SK-N-SH (cell line): ENCODE data around the gene OR5AN1. TPM values are rescaled to one million over a fixed set of nuclear protein-coding genes. Genes with fewer than 3 reads are reported as not detected.

Experiments
- CTCF ChIA-PET: fragments of 300-600, 350-600 bp; formaldehyde crosslinking; extraction: SDS; loops from one replicate; lab custom pipeline; 2021; lab: Yijun Ruan, JAX
- POLR2A ChIA-PET: fragments of 350-600 bp; sonication (Branson Sonifier 250); formaldehyde crosslinking; extraction: SDS; loops from one replicate; lab custom pipeline; 2020; ENCODE audit warnings: antibody characterized with exemption, inconsistent platforms; lab: Yijun Ruan, JAX
- DNase-seq: peaks from one replicate; pipeline ENCODE4 v3.0.0; 2012
- H2AFZ ChIP-seq: fragments of 200-600 bp; sonication (generic); 2 replicates; pipeline ENCODE4 v1.8.1; 2016; ENCODE audit warnings: antibody characterized with exemption, mild to moderate bottlenecking, low read depth
- H3F3A ChIP-seq: fragments of 200-600 bp; sonication (generic); replicated peaks from 2 replicates; pipeline ENCODE3; 2016; ENCODE audit warnings: antibody characterized with exemption, mild to moderate bottlenecking; ENCODE audit not compliant: insufficient read depth
- H3K27ac ChIP-seq, 2 experiments: fragments of 200-500 bp in 1 of 2; fragments of 200-600 bp in 1 of 2; sonication (Bioruptor generic) in 1 of 2; sonication (generic), shearing (Covaris generic) in 1 of 2; 2 replicates each; pipeline versions ENCODE4 v1.5.1 to v1.6.1; 2014 to 2016; ENCODE audit warnings: low read depth in 2 of 2, inconsistent platforms in 1 of 2, low read length in 1 of 2, mild to moderate bottlenecking in 1 of 2, mixed read lengths in 1 of 2
- H3K27me3 ChIP-seq: fragments of 200-600 bp; sonication (generic), shearing (Covaris generic); 2 replicates; pipeline ENCODE4 v1.6.1; 2016; ENCODE audit warnings: mixed run types; ENCODE audit not compliant: insufficient read depth
- H3K36me3 ChIP-seq, 2 experiments: fragments of 200-500 bp in 1 of 2; fragments of 200-600 bp in 1 of 2; sonication (Bioruptor generic) in 1 of 2; sonication (generic) in 1 of 2; replicated peaks in 1 of 2; 2 replicates each; pipeline versions ENCODE3 to v1.5.1; 2014 to 2016; ENCODE audit warnings: low read length in 1 of 2, mild to moderate bottlenecking in 1 of 2; ENCODE audit not compliant: insufficient read depth in 2 of 2, control insufficient read depth in 1 of 2
- H3K4me1 ChIP-seq, 2 experiments: fragments of 200-500 bp in 1 of 2; fragments of 200-600 bp in 1 of 2; sonication (Bioruptor generic) in 1 of 2; sonication (generic), shearing (Covaris generic) in 1 of 2; 2 replicates each; pipeline versions ENCODE4 v1.5.1 to v1.6.1; 2014 to 2016; ENCODE audit warnings: low read depth in 1 of 2, low read length in 1 of 2, mixed run types in 1 of 2; ENCODE audit not compliant: insufficient read depth in 2 of 2, control insufficient read depth in 1 of 2
- H3K4me2 ChIP-seq: fragments of 200-600 bp; sonication (generic), shearing (Covaris generic); 2 replicates; pipeline ENCODE4 v1.6.1; 2017; ENCODE audit warnings: mixed run types
- H3K4me3 ChIP-seq, 2 experiments: fragments of 200-500 bp in 1 of 2; fragments of 200-600 bp in 1 of 2; sonication (Bioruptor generic) in 1 of 2; sonication (generic), shearing (Covaris generic) in 1 of 2; 2 replicates each; pipeline versions ENCODE4 v1.5.1 to v1.8.1; 2014 to 2016; ENCODE audit warnings: low read depth in 2 of 2, inconsistent platforms in 1 of 2, low read length in 1 of 2, mild to moderate bottlenecking in 1 of 2, mixed read lengths in 1 of 2, moderate library complexity in 1 of 2
- H3K79me2 ChIP-seq: fragments of 200-600 bp; sonication (generic); 2 replicates; pipeline ENCODE4 v1.8.1; 2017; ENCODE audit warnings: mild to moderate bottlenecking; ENCODE audit not compliant: insufficient read depth
- H3K9ac ChIP-seq: fragments of 200-600 bp; sonication (generic); 2 replicates; pipeline ENCODE4 v1.6.1; 2017; ENCODE audit warnings: mixed run types
- H3K9me2 ChIP-seq: fragments of 200-600 bp; sonication (generic); 2 replicates; pipeline ENCODE4 v1.6.1; 2017; ENCODE audit warnings: mixed run types
- H3K9me3 ChIP-seq: fragments of 200-600 bp; sonication (generic); 2 replicates; pipeline ENCODE4 v1.6.1; 2017; ENCODE audit warnings: mixed run types, mild to moderate bottlenecking, moderate library complexity
- H4K20me1 ChIP-seq: fragments of 200-600 bp; sonication (generic); 2 replicates; pipeline ENCODE4 v1.6.1; 2017; ENCODE audit warnings: mild to moderate bottlenecking, mixed run types; ENCODE audit not compliant: insufficient read depth
- CTCF ChIP-seq: fragments of 200-600 bp; sonication (generic); IDR thresholded peaks from 2 replicates; pipeline ENCODE4 v1.6.1; 2017; ENCODE audit warnings: antibody characterized with exemption, mild to moderate bottlenecking, moderate library complexity
- ELF1 ChIP-seq: IDR thresholded peaks from 2 replicates; pipeline ENCODE4 v1.4.0; 2012
- EZH2phosphoT487 ChIP-seq: fragments of 200-600 bp; sonication (generic); IDR thresholded peaks from 2 replicates; pipeline ENCODE4 v1.6.1; 2017; ENCODE audit warnings: low read depth, mixed run types, mild to moderate bottlenecking, antibody characterized with exemption, moderate library complexity, borderline replicate concordance
- FOSL2 ChIP-seq: IDR thresholded peaks from 2 replicates; pipeline ENCODE4 v1.4.0; 2012; ENCODE audit warnings: low read depth, mild to moderate bottlenecking, moderate library complexity, borderline replicate concordance
- FOXJ3 ChIP-seq: sonication (generic); formaldehyde crosslinking; IDR thresholded peaks from 2 replicates; pipeline ENCODE4 v1.5.1; 2020; ENCODE audit warnings: mild to moderate bottlenecking, missing genetic modification reagents
- FOXM1 ChIP-seq: IDR thresholded peaks from 2 replicates; pipeline ENCODE4 v1.4.0; 2012; ENCODE audit warnings: low read depth, mild to moderate bottlenecking
- GABPA ChIP-seq: IDR thresholded peaks from 2 replicates; pipeline ENCODE4 v1.4.0; 2012; ENCODE audit warnings: low read depth, mild to moderate bottlenecking
- GATA2 ChIP-seq: sonication (generic); formaldehyde crosslinking; IDR thresholded peaks from 2 replicates; pipeline ENCODE4 v1.5.0; 2020; ENCODE audit warnings: mild to moderate bottlenecking, missing genetic modification reagents
- IRF3 ChIP-seq: fragments of 150-350 bp; IDR thresholded peaks from 2 replicates; pipeline ENCODE4 v1.6.1; 2016; ENCODE audit warnings: mild to moderate bottlenecking, low read depth, low read length
- JUND ChIP-seq: IDR thresholded peaks from 2 replicates; pipeline ENCODE4 v1.4.0; 2012
- MEF2A ChIP-seq: IDR thresholded peaks from 2 replicates; pipeline ENCODE4 v1.4.0; 2012; ENCODE audit warnings: low read depth, borderline replicate concordance
- NFIC ChIP-seq: IDR thresholded peaks from 2 replicates; pipeline ENCODE4 v1.4.0; 2012; ENCODE audit warnings: borderline replicate concordance
- NRF1 ChIP-seq: IDR thresholded peaks from 2 replicates; pipeline ENCODE4 v1.6.1; 2012; ENCODE audit warnings: low read depth, mild to moderate bottlenecking, low read length
- POLR2AphosphoS5 ChIP-seq: IDR thresholded peaks from 2 replicates; pipeline ENCODE4 v1.6.1; 2012; ENCODE audit warnings: low read depth, low read length
- RCOR1 ChIP-seq: fragments of 150-350 bp; IDR thresholded peaks from 2 replicates; pipeline ENCODE4 v1.6.1; 2017; ENCODE audit warnings: antibody characterized with exemption, low read length
- RFX5 ChIP-seq: IDR thresholded peaks from 2 replicates; pipeline ENCODE4 v1.6.1; 2012; ENCODE audit warnings: mild to moderate bottlenecking, improper control_type of control experiment, low read length
- SMC3 ChIP-seq: IDR thresholded peaks from 2 replicates; pipeline ENCODE4 v1.6.1; 2012; ENCODE audit warnings: low read depth, low read length, improper control_type of control experiment
- TAF1 ChIP-seq: IDR thresholded peaks from 2 replicates; pipeline ENCODE4 v1.6.1; 2012; ENCODE audit warnings: low read depth, mild to moderate bottlenecking, low read length, moderate library complexity, borderline replicate concordance
- TEAD4 ChIP-seq: IDR thresholded peaks from 2 replicates; pipeline ENCODE4 v1.4.0; 2012; ENCODE audit warnings: mild to moderate bottlenecking, borderline replicate concordance; ENCODE audit not compliant: insufficient read depth
- USF1 ChIP-seq: IDR thresholded peaks from 2 replicates; pipeline ENCODE4 v1.4.0; 2012; ENCODE audit warnings: low read depth, borderline replicate concordance
- USF2 ChIP-seq: fragments of 150-350 bp; IDR thresholded peaks from 2 replicates; pipeline ENCODE4 v1.6.1; 2017; ENCODE audit warnings: antibody characterized with exemption, low read length, low read depth, borderline replicate concordance
- WGBS: methylation state at CpG from one replicate; pipeline ENCODE4 v1.1.6; 2017; ENCODE audit warnings: low lambda C conversion rate; 5-methylcytosine and 5-hydroxymethylcytosine counted together
- polyA plus RNA-seq, 3 experiments: library from polyadenylated mRNA; depleted of rRNA; stranded (reverse); fragments of >200 nt; gene quantifications; 2 replicates each; pipeline ENCODE4 v1.2.3, GENCODE V29; 2012

OR5AN1 gene
- polyA plus RNA-seq, 1 of the 3 experiments (the other 2 are of a cell fraction) = not detected

GRCh38 chr11:59380263-59381059 is 21.8 kb downstream of the OR5AN1 start (continued):
- TF ChIP-seq GATA2 (CRISPR knock-in tag) = no peak

GRCh38 chr11:59394186-59394585 is 35.5 kb downstream of the OR5AN1 start:
- no peaks in the 10 kb centered on the region for H3F3A ChIP-seq
- no peaks in the 10 kb centered on the region for H3K9me2 ChIP-seq
- H2AFZ ChIP-seq = no peak overlapping the region
- no peak overlapping the region for H3K9ac ChIP-seq
- no peak overlapping the region for H3K4me3 ChIP-seq
- no peaks in the 10 kb centered on the region for H4K20me1 ChIP-seq
- H3K9me3 ChIP-seq = no peaks in the 10 kb centered on the region
- no peak overlapping the region for H3K4me2 ChIP-seq
- no peaks in the 10 kb centered on the region for H3K27me3 ChIP-seq
- DNase-seq = no peak
- ChIA-PET CTCF (no interaction called here), POLR2A (no interaction called here)
- H3K36me3 ChIP-seq = no peaks in the 10 kb centered on the region
- TF ChIP-seq CTCF (no peak), EZH2phosphoT487 (no peak), FOXM1 (no peak), USF1 (no peak), GATA2 (CRISPR knock-in tag) (no peak), NRF1 (no peak), NFIC (no peak), JUND (no peak)
- no peaks in the 10 kb centered on the region for H3K4me1 ChIP-seq
- H3K27ac ChIP-seq = no peak overlapping the region
- no peaks in the 10 kb centered on the region for H3K79me2 ChIP-seq

- ChIA-PET POLR2A (no interaction called here), CTCF (interaction anchor here (1.3 kb wide), 1 partner anchor 229 kb away, joined by 3 read pairs; the partner anchor contains the start of gene DTX4)
- H3K4me2 ChIP-seq = no peak overlapping the region
- H3F3A ChIP-seq = no peaks in the 10 kb centered on the region
- no peak for DNase-seq
- H3K27ac ChIP-seq = no peak overlapping the region
- H4K20me1 ChIP-seq = no peaks in the 10 kb centered on the region
- no peak overlapping the region for H2AFZ ChIP-seq
- H3K4me1 ChIP-seq = no peaks in the 10 kb centered on the region
- no peaks in the 10 kb centered on the region for H3K36me3 ChIP-seq
- H3K79me2 ChIP-seq = no peaks in the 10 kb centered on the region
- peaks cover 12% of the 10 kb centered on the region for H3K9me3 ChIP-seq
- H3K4me3 ChIP-seq = no peak overlapping the region
- WGBS = 4% methylated on average over 3 of the region's 3 CpGs
- no peaks in the 10 kb centered on the region for H3K9me2 ChIP-seq
- H3K9ac ChIP-seq = no peak overlapping the region
- H3K27me3 ChIP-seq = no peaks in the 10 kb centered on the region
- no peak for TF ChIP-seq NFIC
- TF ChIP-seq GABPA = no peak
- TF ChIP-seq RFX5 = no peak
- no peak for TF ChIP-seq IRF3
- no peak for TF ChIP-seq RCOR1
- TF ChIP-seq ELF1 = no peak
- no peak for TF ChIP-seq FOXJ3
- no peak for TF ChIP-seq USF2
- TF ChIP-seq MEF2A = no peak
- TF ChIP-seq FOSL2 = no peak
- no peak for TF ChIP-seq TEAD4
- TF ChIP-seq SMC3 = no peak
- TF ChIP-seq TAF1 = no peak
- no peak for TF ChIP-seq POLR2AphosphoS5
Observed at GRCh38 chr11:59400461-59401261, 42.0 kb downstream of the OR5AN1 start.
